ENCODE results near the gene CLEC19A. TPM values are rescaled to one million over a fixed set of nuclear protein-coding genes. Genes with fewer than 3 reads are reported as not detected.

Gene CLEC19A
- total and polyA plus RNA-seq, 9 donors: not detected

DNA sequence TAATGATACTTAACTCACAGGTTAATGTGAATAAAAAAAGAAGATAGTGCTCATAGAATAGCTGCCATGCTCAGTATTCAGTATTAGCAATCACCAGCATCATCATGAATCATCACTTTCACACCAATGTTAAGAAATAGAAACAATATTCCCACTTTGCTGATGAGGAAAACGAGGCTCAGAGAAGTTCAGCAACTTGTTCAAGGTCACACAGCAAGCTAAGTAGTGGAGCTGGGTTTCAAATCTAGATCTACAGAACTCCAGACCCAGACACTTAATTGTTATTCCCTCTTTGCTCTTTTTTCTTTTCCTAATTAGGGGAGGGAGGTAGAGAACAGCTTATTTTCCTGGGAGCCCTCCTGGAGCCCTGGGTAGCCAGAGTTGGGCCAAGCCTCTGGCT is 22.9 kb downstream of the CLEC19A start:
- intact Hi-C loops (cut with DNase I): loop anchor here in 1 of 4 donors (10.0 kb wide), 1 partner anchor 56 kb away; no protein-coding TSS in a partner anchor
- Histone ChIP-seq H3K4me1 (ENCODE audit: insufficient read depth) (no peaks in the 10 kb centered on the region), H3K4me3 (no peak overlapping the region), H3K36me3 (no peaks in the 10 kb centered on the region), H3K27ac (no peak overlapping the region), H3K9me3 (no peaks in the 10 kb centered on the region), H3K27me3 (no peaks in the 10 kb centered on the region)
- 43 to 55% (median 50%) methylated on average over 1 of the region's 1 CpG for WGBS, 3 donors
- no peak for DNase-seq
- TF ChIP-seq, protein P1, sequence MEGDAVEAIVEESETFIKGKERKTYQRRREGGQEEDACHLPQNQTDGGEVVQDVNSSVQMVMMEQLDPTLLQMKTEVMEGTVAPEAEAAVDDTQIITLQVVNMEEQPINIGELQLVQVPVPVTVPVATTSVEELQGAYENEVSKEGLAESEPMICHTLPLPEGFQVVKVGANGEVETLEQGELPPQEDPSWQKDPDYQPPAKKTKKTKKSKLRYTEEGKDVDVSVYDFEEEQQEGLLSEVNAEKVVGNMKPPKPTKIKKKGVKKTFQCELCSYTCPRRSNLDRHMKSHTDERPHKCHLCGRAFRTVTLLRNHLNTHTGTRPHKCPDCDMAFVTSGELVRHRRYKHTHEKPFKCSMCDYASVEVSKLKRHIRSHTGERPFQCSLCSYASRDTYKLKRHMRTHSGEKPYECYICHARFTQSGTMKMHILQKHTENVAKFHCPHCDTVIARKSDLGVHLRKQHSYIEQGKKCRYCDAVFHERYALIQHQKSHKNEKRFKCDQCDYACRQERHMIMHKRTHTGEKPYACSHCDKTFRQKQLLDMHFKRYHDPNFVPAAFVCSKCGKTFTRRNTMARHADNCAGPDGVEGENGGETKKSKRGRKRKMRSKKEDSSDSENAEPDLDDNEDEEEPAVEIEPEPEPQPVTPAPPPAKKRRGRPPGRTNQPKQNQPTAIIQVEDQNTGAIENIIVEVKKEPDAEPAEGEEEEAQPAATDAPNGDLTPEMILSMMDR (IDR thresholded peaks at IDR 0.05): no peak
- TF ChIP-seq EP300 (IDR thresholded peaks at IDR 0.05) (no peak), POLR2A (IDR thresholded peaks at IDR 0.05) (no peak)

DNA sequence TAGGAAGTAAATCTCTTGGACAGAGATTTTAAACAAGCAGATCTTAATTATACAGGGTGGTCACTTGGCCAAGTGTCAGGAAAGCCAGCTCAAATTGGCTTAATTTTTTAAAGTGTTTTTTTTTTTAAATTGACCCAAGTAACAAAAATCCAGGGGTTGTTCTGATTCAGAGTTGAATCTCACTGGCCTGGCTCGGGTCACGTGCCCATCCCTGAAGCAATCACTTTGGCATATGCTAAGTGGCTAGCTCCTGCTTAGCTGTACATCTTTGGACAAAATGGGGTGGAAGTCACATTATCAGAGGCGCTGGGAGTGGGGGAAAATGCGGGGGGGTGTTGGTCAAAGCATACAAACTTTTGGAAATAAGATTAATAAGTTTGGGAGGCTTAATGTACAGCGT is 23.6 kb downstream of the CLEC19A start:
- intact Hi-C loops (cut with DNase I): loop anchor here in 1 of 4 donors (10.0 kb wide), 1 partner anchor 56 kb away; no protein-coding TSS in a partner anchor
- Histone ChIP-seq H3K4me1 (ENCODE audit: insufficient read depth) (no peaks in the 10 kb centered on the region), H3K9me3 (no peaks in the 10 kb centered on the region), H3K27me3 (no peaks in the 10 kb centered on the region), H3K36me3 (no peaks in the 10 kb centered on the region), H3K4me3 (no peak overlapping the region), H3K27ac (no peak overlapping the region)
- no peak for DNase-seq
- no peak for TF ChIP-seq POLR2A (IDR thresholded peaks at IDR 0.05)
- TF ChIP-seq EP300 (IDR thresholded peaks at IDR 0.05): no peak
- TF ChIP-seq, protein P1 (IDR thresholded peaks at IDR 0.05): no peak
- WGBS, 3 donors: 62 to 75% (median 68%) methylated on average over 5 of the region's 5 CpGs

- Histone ChIP-seq H3K27ac (no peak overlapping the region), H3K4me1 (ENCODE audit: insufficient read depth) (no peaks in the 10 kb centered on the region), H3K4me3 (no peak overlapping the region), H3K36me3 (no peaks in the 10 kb centered on the region), H3K27me3 (no peaks in the 10 kb centered on the region), H3K9me3 (no peaks in the 10 kb centered on the region)
- intact Hi-C loops (cut with DNase I): no loop called here
- WGBS, 3 donors: 74 to 90% (median 77%) methylated on average over 2 of the region's 2 CpGs
- no peak for DNase-seq
- TF ChIP-seq EP300 (IDR thresholded peaks at IDR 0.05) (no peak), POLR2A (IDR thresholded peaks at IDR 0.05) (no peak)
- TF ChIP-seq, protein P1 (IDR thresholded peaks at IDR 0.05): no peak
Measured at GRCh38 chr16:19314718-19315425, 29.3 kb downstream of the CLEC19A start.

GRCh38 chr16:19315889-19316433 is 30.4 kb downstream of the CLEC19A start:
- H3K4me1 ChIP-seq (ENCODE audit: insufficient read depth): no peaks in the 10 kb centered on the region
- no peak overlapping the region for H3K4me3 ChIP-seq
- no peaks in the 10 kb centered on the region for H3K36me3 ChIP-seq
- no peak for DNase-seq
- 46 to 58% (median 57%) methylated on average over 5 of the region's 5 CpGs for WGBS, 3 donors
- H3K9me3 ChIP-seq: no peaks in the 10 kb centered on the region
- no peak overlapping the region for H3K27ac ChIP-seq
- TF ChIP-seq, protein P1 (IDR thresholded peaks at IDR 0.05): no peak
- TF ChIP-seq POLR2A (IDR thresholded peaks at IDR 0.05) (no peak), EP300 (IDR thresholded peaks at IDR 0.05) (no peak)
- no peaks in the 10 kb centered on the region for H3K27me3 ChIP-seq
- intact Hi-C loops (cut with DNase I): no loop called here

All from ovary (tissue), 9 donors.